ENCODE results near the gene SPTSSA. TPM values are rescaled to one million over a fixed set of nuclear protein-coding genes. Genes with fewer than 3 reads are reported as not detected.
A peak's percentile ranks its signal among the peaks of the same experiment; 100 is the strongest.
"Not testable (repeated sequence)": the region's sequence is repeated elsewhere in the genome, so short reads cannot be mapped to it uniquely, and the experiment has no call there.

Gene SPTSSA
- total RNA-seq, 1 donor from 2014 or later = 26.8 TPM

DNA sequence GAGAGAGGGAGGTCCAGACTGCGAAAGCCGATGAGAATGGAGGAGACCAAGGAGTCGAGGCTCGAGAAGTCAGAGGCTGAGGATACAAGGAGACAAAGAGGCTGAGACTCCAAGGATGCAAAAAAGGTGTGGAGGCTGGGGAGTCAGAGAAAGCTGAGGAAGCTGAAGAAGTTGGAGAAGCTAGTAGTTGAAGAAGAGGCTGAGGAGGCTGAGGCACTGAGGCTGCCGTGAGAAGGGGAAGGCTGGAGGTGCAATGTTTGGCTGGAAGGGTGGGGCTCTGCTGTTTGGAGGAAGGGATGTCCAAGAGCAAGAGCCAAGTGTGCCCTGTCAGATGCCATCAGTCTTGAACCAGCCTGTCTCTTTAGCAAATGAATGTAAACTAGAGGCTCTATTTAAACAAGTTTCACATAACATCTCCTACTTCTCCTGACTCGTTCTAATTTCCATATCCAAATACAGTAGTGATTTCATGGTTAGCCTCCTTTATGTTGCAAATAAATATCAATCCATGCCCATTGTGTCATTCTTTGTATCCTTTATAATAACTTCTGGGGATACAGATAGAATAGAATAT is 10.8 kb upstream of the SPTSSA start:
- no peak for DNase-seq (ENCODE audit: low spot score)

- DNase-seq (ENCODE audit: low spot score) = no peak
Observed at GRCh38 chr14:34470319-34470718, 8.3 kb upstream of the SPTSSA start.

- no peak for DNase-seq (ENCODE audit: low spot score)
Observed at GRCh38 chr14:34466691-34467090, 4.7 kb upstream of the SPTSSA start.

DNA sequence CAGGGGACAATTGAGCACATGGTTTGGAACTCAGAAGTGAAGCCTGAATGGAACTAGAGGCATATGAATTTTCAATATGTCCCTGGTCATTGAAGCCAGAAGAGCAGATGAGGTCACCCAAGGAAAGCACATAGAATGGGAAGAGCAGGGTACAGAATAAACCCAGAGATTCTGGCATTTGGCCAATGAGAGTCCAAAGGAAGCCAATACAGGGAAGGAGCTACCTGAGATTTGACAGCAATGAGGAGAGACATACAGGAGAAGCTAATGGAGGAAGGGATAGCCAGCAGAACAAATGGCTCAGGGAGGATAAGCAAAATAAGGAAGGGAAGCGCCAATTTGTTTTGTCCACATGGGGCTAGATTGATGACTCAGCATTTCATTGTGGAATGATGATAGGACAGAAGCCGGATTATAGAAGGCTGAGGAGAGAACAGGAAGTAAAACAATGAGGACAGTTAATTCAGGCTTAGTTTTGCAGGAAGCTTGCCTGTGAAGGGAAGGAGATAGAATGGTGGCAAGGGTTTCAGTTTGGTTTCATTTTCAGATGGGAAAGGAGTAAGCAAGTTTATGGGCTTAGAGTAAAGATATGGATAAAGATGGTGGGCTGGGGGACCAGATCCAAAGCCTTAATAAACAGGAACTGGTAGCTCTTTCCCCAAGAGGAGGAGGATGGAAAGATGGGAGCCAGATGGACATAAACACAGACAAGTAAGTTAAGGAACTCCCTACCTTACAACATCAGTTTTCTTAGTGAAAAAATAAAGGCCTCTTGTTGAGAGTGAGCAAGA is 3.2 kb upstream of the SPTSSA start:
- DNase-seq (ENCODE audit: low spot score) = no peak

DNA sequence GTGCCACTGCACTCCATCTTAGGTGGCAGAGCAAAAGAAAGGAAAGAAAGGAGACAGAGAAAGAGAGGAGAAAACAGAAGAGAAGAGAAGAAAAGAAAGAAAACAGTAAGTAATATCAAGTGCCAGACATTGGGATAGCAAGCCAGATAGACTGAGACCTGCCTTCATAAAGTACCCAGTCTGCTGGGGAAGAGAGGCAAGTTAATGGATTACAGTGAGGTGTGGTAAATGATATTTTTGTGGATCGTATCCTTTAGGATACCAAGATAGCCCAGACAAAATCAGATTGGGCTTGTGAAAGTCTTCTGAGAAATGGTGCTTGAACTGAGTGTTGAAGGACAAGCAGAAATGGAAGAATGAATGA is 1.5 kb upstream of the SPTSSA start:
- no peak for DNase-seq (ENCODE audit: low spot score)

DNA sequence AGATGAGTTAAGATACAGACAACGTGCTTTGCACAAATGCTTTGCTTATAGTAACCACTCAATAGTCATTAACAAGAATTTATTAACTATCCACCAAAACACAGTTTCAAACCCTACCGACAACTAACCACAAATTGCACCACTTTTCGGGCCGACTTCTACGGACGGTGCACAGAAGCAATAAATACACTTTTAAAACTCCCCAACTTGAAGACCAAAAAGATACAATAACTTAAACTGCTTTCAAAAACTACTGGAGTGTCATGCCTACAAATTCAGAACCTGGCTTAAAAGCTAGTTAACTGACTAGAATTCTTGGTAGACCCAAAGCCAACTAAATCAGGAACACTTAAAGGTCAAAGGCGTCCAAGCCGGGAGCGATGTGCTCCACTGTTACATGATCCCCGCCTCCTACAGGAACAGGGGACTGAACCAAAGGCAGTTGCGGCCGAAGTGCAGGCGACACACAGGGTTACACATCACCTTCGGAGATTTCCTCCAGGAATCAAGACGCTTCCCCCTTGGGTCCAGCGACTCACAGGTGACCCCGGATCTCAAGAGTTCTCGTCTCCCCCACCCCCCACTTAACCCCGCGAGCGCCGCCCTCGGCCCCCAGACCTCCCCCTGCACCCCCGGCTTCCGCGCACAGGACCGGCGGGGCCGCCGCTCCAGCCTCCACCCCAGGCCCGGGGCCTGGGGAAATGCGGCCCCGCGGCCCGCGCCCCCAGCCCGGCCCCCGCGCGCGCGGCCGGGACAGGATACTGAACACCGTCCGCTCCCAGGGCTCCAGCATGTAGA is 507 bp downstream of the SPTSSA start:
- peak; percentile 63 for DNase-seq (ENCODE audit: low spot score)

DNA sequence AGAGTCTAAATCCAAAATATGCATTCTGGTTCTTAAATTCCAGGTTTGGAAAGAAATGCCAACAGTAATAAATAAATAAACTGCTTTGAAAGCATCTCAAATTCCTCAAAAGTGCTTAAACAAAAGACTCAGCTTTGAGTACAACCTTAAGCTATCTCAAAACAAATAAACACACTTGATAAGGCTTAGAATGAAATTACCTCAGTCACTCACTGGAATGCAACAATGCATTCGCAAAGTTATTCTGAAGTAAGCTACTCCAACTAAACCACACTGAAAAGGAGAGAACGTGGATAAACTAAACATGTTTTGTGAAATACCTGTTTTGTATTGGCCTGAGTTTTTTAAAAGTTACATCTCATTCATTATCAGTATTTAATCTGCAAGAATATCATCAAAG is 1.2 kb downstream of the SPTSSA start:
- DNase-seq (ENCODE audit: low spot score) = no peak

DNA sequence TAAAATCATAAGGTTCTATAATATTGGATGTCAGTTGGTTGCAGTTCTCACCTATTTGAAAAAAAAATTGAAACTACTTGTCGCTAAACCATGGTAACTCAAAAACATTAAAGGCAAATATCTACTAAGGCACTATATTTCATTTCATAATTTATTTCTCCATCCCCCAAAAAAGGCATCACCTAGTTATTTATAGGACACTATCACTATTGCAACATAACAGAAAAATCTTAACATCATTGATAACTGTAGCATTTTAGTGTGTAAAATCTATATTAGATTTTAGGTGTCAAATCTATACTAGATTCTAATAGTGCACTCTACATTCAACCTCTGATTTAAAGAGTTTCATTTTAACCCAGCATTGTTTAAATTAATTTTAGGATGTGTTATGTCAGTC is 1.7 kb downstream of the SPTSSA start:
- no peak for DNase-seq (ENCODE audit: low spot score)

GRCh38 chr14:34457186-34457585 is 4.9 kb downstream of the SPTSSA start:
- DNase-seq (ENCODE audit: low spot score) = no peak

- DNase-seq (ENCODE audit: low spot score) = no peak
Observed at GRCh38 chr14:34453226-34453625, 8.8 kb downstream of the SPTSSA start.

GRCh38 chr14:34452258-34452822 is 9.7 kb downstream of the SPTSSA start:
- DNase-seq (ENCODE audit: low spot score) = no peak

DNA sequence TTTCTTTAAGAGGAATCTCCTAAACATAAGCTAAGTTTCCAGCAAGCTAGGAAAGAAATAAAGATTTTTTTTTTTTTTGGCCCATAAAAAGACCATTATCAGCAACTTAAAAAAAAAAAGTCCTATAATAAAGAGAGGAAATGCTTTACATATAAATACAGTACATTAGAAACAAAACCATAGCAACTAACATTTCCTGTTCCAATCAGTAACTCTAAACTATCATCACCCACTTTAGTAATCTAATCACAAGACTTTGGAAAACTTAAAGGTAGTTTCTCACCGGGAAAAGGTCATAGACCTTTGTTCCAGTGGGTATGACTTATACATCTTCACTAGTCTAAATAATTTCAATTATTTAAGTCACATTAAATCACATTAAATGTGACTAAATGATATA is 11.1 kb downstream of the SPTSSA start:
- no peak for DNase-seq (ENCODE audit: low spot score)

- no peak for DNase-seq (ENCODE audit: low spot score)
Observed at GRCh38 chr14:34450542-34450915, 11.5 kb downstream of the SPTSSA start.

DNA sequence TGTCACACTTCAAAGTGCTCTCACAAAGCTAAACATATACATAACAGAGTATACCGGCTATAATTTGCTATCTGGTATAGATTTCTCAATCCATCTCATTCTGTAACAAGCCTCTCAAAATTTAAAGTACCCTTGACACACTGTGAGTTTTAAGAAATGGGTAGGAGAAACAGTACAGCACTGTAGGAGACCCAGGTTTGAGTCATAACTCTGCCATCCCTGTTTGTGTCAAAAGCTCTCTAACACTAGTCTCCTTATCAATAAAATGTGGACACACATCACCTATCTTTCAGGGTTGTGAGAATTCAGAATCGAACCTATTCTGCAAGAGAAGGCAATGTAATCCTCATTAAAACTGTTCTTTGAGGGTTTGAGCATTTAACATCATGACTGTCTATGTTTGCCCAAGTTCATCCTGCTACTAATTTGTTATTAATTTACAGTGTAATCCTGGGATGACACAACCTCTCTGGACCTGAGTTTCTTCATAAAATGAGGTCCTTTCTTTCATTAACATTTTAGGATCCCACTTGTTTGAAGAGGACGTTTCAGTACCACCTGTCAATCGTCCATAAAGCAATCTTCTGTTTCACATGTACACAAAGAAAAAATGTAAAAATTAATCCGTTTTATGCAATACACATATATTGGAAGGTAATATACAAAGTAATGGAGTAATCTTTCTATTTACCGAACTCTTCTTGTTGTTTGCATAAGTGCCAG is 12.1 kb downstream of the SPTSSA start:
- DNase-seq (ENCODE audit: low spot score) = no peak

DNA sequence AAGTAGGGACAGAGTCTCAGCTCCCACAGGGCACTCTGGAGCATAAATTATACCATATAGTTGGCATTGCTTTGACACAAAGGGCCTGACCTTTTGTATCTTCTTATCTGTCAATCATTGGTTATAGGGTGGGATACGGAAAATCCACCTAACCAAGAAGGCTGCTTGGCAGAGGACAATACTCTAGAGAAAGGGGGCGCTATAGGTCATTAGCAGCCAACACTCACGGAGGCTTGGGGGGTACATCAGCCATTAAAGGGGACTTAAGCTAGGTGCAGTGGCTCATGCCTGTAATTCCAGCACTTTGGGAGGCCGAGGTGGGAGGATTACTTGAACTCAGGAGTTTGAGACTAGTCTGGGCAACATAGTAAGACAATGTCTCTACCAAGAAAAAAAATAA is 22.9 kb downstream of the SPTSSA start:
- no peak for DNase-seq (ENCODE audit: low spot score)

DNA sequence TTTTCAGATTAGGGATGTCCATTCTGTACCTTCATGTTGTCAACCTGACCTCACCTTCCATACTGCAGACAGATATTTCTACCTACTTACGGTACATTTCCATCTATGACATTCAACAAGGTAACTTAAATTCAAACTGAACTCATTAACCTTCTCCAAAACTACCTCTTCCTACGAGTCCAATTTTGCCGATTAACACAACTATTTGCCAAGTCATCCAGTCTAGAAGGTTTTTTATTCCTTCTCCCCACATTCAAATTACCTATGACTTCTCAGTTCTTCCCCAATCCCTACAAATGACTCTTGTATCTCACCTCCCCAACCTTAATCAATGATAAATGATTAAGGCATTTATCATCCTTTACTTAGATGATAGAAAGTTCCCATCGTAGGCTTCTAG is 23.6 kb downstream of the SPTSSA start:
- no peak for DNase-seq (ENCODE audit: low spot score)

- DNase-seq (ENCODE audit: low spot score) = no peak
Observed at GRCh38 chr14:34437729-34438080, 24.3 kb downstream of the SPTSSA start.

DNA sequence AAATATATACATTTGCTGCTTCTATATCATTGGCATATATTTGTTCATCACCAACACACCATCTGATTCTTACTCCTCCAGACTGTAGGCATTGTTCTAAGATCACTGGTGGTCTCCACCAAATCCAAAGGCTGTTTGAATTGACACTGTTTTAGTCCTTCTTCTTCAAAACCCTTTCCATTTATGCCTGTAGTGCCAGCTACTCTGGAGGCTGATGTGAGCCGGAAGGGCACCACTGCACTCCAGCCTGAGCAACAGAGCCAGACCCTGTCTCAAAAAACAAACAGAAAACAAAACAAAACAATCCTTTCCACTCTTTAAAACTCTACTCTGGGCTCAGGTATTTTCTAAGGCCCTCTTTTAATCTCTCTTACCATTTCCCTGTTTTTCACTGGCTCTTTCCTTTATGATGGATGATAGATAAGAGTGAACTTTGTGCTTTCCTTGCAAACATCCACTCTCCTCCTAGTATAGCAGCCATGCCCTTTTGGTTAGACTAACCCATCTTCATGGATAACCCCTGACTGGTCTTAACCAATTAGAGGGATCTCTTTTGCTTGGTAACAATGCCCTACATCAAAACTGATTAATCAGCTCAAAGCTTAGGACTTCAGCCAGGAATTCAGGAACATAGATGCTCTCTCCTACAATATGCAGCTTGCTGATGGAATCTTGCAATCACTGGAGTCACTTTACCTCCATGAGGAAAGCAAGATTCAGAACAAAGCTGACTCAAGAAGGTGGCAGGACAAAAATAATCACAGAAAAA is 24.9 kb downstream of the SPTSSA start:
- no peak for DNase-seq (ENCODE audit: low spot score)

DNA sequence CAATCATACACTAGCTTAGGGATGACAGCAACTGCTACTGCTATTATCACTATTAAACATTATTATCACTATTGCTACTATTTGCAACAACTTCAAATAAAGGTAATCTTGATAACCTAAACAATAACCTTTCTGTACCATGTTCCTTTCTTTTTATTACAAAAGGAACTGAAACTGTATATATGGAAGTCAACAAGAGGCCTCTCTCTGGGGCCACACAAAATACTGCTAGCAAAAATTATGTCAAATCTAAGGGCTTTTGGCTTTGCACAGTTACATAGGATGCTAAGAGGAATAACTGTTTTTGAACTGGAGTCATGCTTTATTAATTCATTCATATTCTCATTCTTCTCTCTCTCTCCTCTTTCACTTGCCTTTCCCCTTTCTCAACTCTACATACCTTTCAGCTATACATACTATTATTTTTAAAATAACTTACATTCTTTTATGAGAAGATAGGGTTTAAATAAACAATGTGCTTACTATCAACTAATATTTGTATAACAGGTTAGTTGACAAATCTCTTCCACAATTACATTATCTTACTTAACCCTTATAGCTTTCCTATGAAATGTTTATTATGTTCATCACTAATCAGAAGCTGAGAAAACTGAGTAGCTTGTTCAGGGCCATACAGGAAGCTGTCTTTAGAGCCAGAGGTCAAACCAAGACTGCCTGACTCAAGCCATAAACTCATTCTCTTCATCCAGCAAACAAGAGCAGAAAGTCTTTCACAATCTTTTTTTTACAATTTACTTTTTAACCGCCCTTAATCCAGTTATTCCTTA is 25.7 kb downstream of the SPTSSA start:
- no peak for DNase-seq (ENCODE audit: low spot score)

- no peak for DNase-seq (ENCODE audit: low spot score)
Observed at GRCh38 chr14:34433957-34434356, 28.1 kb downstream of the SPTSSA start.

DNA sequence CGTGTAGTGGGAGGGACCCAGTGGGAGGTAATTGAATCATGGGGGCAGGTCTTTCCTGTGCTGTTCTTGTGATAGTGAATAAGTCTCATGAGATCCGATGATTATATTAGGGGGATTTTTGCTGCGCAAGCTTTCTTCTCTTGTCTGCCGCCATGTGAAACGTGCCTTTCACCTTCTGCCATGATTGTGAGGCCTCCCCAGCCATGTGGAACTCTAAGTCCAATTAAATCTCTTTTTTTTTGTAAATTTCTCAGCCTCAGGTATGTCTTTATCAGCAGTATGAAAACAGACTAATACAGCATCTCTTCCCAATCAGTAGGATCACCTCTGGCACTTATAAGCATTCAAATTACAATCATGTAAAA is 34.0 kb downstream of the SPTSSA start:
- DNase-seq (ENCODE audit: low spot score) = not testable (repeated sequence)
